Spleen (tissue), 11 donors: Measurements from ENCODE around the gene ZC3H18. TPM values are rescaled to one million over a fixed set of nuclear protein-coding genes. Genes with fewer than 3 reads are reported as not detected.
A peak's percentile ranks its signal among the peaks of the same experiment; 100 is the strongest.

ENCODE experiments used
- DNase-seq: peaks from one replicate; pipeline ENCODE4 v3.0.0-alpha.2; 2020
- H3K27ac ChIP-seq, 8 donors: fragments of 200-600 bp; sonication (generic) in 7 of 8; 1 replicate in 4 of 8; 2 replicates in 4 of 8; pipeline versions ENCODE4 v1.5.0 to v1.8.0; 2016 to 2021; ENCODE audit warnings: inconsistent platforms in 4 of 8, mild to moderate bottlenecking in 4 of 8, moderate library complexity in 1 of 8
- H3K27me3 ChIP-seq, 7 donors: fragments of 200-600 bp; sonication (generic) in 6 of 7; replicated peaks in 1 of 7; 1 replicate in 4 of 7; 2 replicates in 3 of 7; pipeline versions ENCODE4 v1.5.0 to v1.8.0; 2016 to 2021; ENCODE audit warnings: inconsistent platforms in 3 of 7, mild to moderate bottlenecking in 1 of 7
- H3K36me3 ChIP-seq, 6 donors: fragments of 200-600 bp; sonication (generic) in 5 of 6; 1 replicate in 4 of 6; 2 replicates in 2 of 6; pipeline versions ENCODE4 v1.5.0 to v1.8.0; 2016 to 2021; ENCODE audit warnings: inconsistent platforms in 2 of 6
- H3K4me1 ChIP-seq, 6 donors: fragments of 200-600 bp; sonication (generic) in 5 of 6; 1 replicate in 3 of 6; 2 replicates in 3 of 6; pipeline versions ENCODE4 v1.5.0 to v1.8.0; 2016 to 2021; ENCODE audit warnings: inconsistent platforms in 3 of 6
- H3K4me3 ChIP-seq, 8 donors: fragments of 200-600 bp; sonication (generic) in 7 of 8; 1 replicate in 4 of 8; 2 replicates in 4 of 8; pipeline versions ENCODE4 v1.5.0 to v1.8.0; 2016 to 2021; ENCODE audit warnings: inconsistent platforms in 4 of 8, mild to moderate bottlenecking in 4 of 8, moderate library complexity in 2 of 8
- H3K9me3 ChIP-seq, 8 donors: fragments of 200-600 bp; sonication (generic) in 7 of 8; 1 replicate in 4 of 8; 2 replicates in 4 of 8; pipeline versions ENCODE4 v1.5.0 to v1.8.0; 2016 to 2021; ENCODE audit warnings: inconsistent platforms in 4 of 8
- CTCF ChIP-seq, 11 experiments: fragments of 200-600 bp in 7 of 11; fragments of 450-650 bp in 4 of 11; sonication (generic) in 4 of 11; IDR thresholded peaks in 8 of 11; conservative IDR thresholded peaks in 3 of 11; 1 replicate in 7 of 11; 2 replicates in 4 of 11; pipeline versions ENCODE4 v1.4.0 to v1.8.0; 2016 to 2021; ENCODE audit warnings: antibody characterized with exemption in 11 of 11, inconsistent platforms in 4 of 11, mild to moderate bottlenecking in 1 of 11
- POLR2A ChIP-seq, 3 donors: fragments of 450-650 bp; IDR thresholded peaks; one replicate each; pipeline ENCODE4 v1.5.1; 2017; ENCODE audit warnings: antibody characterized with exemption in 3 of 3, mild to moderate bottlenecking in 1 of 3
- POLR2AphosphoS5 ChIP-seq, 3 donors: sonication (generic); formaldehyde crosslinking; IDR thresholded peaks; one replicate each; pipeline ENCODE4 v1.5.1; 2017; ENCODE audit warnings: antibody characterized with exemption in 3 of 3
- WGBS, 5 donors: extraction: QIAGEN DNeasy Blood & Tissue Kit in 3 of 5; methylation state at CpG; one replicate each; pipeline versions ENCODE4 v1.1.5 to v1.1.7; 2013 to 2018; 5-methylcytosine and 5-hydroxymethylcytosine counted together
- intact Hi-C: fragments of 100-400 bp; cut with DNase I; formaldehyde crosslinking; loops from one replicate; pipeline ENCODE4 v1.15.0; 2023; ENCODE audit warnings: low total_unique reads
- polyA plus RNA-seq, 3 donors: library from polyadenylated mRNA; stranded (reverse); fragments of 200-250 nt; gene quantifications; one replicate each; pipeline ENCODE4 v1.2.1, GENCODE V29; 2013
- total RNA-seq, 7 donors: library from RNA; depleted of rRNA in 3 of 7; stranded (reverse); fragments of >200 nt in 3 of 7; fragmentation: NEBNext Ultra II Directional in 4 of 7; extraction: Animal tissue kit (Norgen Biotek cat#: 25700) in 4 of 7; gene quantifications; one replicate each; pipeline versions ENCODE4 v1.1.0 to v1.2.1, GENCODE V29; 2016 to 2021
- donor health status: healthy with polysubstance abuse.
- donor health status: DM: no; HTN: no; CAD: no; lungs with moderate emphysema.
- donor health status: DM: no; HTN: no; CAD: no.
- donor health status: Bipolar disorder and iron deficiency.
- donor health status: healthy.
- donor health status: DM: no; HTN: no; CAD: no.
- donor health status: DM: yes; HTN: yes; CAD: no.

ZC3H18 gene
- total and polyA plus RNA-seq, 10 donors: 18.0 to 65.2 (median 34.7) TPM

GRCh38 chr16:88656291-88656980, 86.2 kb downstream of the ZC3H18 start:
- Histone ChIP-seq H3K27me3 (no peaks in the 10 kb centered on the region), H3K27ac (no peak overlapping the region), H3K9me3 (no peaks in the 10 kb centered on the region), H3K4me3 (no peak overlapping the region), H3K36me3 (peaks cover 0 to 68% (median 30%) of the 10 kb centered on the region in 6 donors), H3K4me1 (peaks cover 7 to 37% (median 18%) of the 10 kb centered on the region in 6 donors)
- WGBS, 5 donors: 78 to 92% (median 89%) methylated on average over 20 to 25 of the region's 25 CpGs
- no peak for DNase-seq
- no peak for TF ChIP-seq POLR2AphosphoS5 (IDR thresholded peaks at IDR 0.05)
- no peak for TF ChIP-seq CTCF (IDR thresholded peaks at IDR 0.05 in 8 of 11, conservative IDR thresholded peaks at IDR 0.05 in 3 of 11)
- TF ChIP-seq POLR2A (IDR thresholded peaks at IDR 0.05): no peak
- intact Hi-C loops: loop anchor here (10.0 kb wide), 1 partner anchor 48 kb away; the partner anchor contains the start of genes CTU2 and RNF166

- H3K9me3 ChIP-seq: no peaks in the 10 kb centered on the region
- WGBS, 5 donors: 91 to 93% (median 92%) methylated on average over 14 to 19 of the region's 19 CpGs
- H3K27me3 ChIP-seq: no peaks in the 10 kb centered on the region
- H3K36me3 ChIP-seq: peaks cover 0 to 67% (median 30%) of the 10 kb centered on the region in 6 donors
- DNase-seq: no peak
- H3K4me1 ChIP-seq: peaks cover 6 to 37% (median 17%) of the 10 kb centered on the region in 6 donors
- intact Hi-C loops: loop anchor here (10.0 kb wide), 1 partner anchor 47 kb away; the partner anchor contains the start of genes CTU2 and RNF166
- no peak overlapping the region for H3K4me3 ChIP-seq
- no peak overlapping the region for H3K27ac ChIP-seq
- no peak for TF ChIP-seq POLR2A (IDR thresholded peaks at IDR 0.05)
- TF ChIP-seq POLR2AphosphoS5 (IDR thresholded peaks at IDR 0.05): peak in 1 of 3 donors; percentile 30
- no peak for TF ChIP-seq CTCF (IDR thresholded peaks at IDR 0.05 in 8 of 11, conservative IDR thresholded peaks at IDR 0.05 in 3 of 11)
Measured at GRCh38 chr16:88657371-88657770, 87.2 kb downstream of the ZC3H18 start.

- Histone ChIP-seq H3K27ac (no peak overlapping the region), H3K9me3 (no peaks in the 10 kb centered on the region), H3K27me3 (no peaks in the 10 kb centered on the region), H3K4me1 (peaks cover 6 to 32% (median 16%) of the 10 kb centered on the region in 6 donors), H3K4me3 (no peak overlapping the region), H3K36me3 (peaks cover 0 to 55% (median 30%) of the 10 kb centered on the region in 6 donors)
- DNase-seq: no peak
- WGBS, 5 donors: 90 to 98% (median 92%) methylated on average over 15 of the region's 15 CpGs
- intact Hi-C loops: loop anchor here (10.0 kb wide), 1 partner anchor 46 kb away; the partner anchor contains the start of genes CTU2 and RNF166
- TF ChIP-seq CTCF (IDR thresholded peaks at IDR 0.05 in 8 of 11, conservative IDR thresholded peaks at IDR 0.05 in 3 of 11): no peak
- TF ChIP-seq POLR2A (IDR thresholded peaks at IDR 0.05): no peak
- TF ChIP-seq POLR2AphosphoS5 (IDR thresholded peaks at IDR 0.05): no peak
Measured at GRCh38 chr16:88658714-88659113, 88.5 kb downstream of the ZC3H18 start.

GRCh38 chr16:88659160-88659559, 89.0 kb downstream of the ZC3H18 start:
- Histone ChIP-seq H3K36me3 (peaks cover 0 to 50% (median 28%) of the 10 kb centered on the region in 6 donors), H3K4me3 (no peak overlapping the region), H3K4me1 (peaks cover 10 to 37% (median 21%) of the 10 kb centered on the region in 6 donors), H3K9me3 (no peaks in the 10 kb centered on the region), H3K27ac (no peak overlapping the region), H3K27me3 (no peaks in the 10 kb centered on the region)
- DNase-seq: no peak
- TF ChIP-seq POLR2A (IDR thresholded peaks at IDR 0.05) (no peak), POLR2AphosphoS5 (IDR thresholded peaks at IDR 0.05) (no peak), CTCF (IDR thresholded peaks at IDR 0.05 in 8 of 11, conservative IDR thresholded peaks at IDR 0.05 in 3 of 11) (no peak)
- WGBS, 5 donors: 93 to 97% (median 95%) methylated on average over 16 to 25 of the region's 25 CpGs
- intact Hi-C loops: loop anchor here (10.0 kb wide), 1 partner anchor 46 kb away; the partner anchor contains the start of genes CTU2 and RNF166
